Measurements from ENCODE around the gene MSRB2.
"Not testable (repeated sequence)": the region's sequence is repeated elsewhere in the genome, so short reads cannot be mapped to it uniquely, and the experiment has no call there.

Gene MSRB2

DNA sequence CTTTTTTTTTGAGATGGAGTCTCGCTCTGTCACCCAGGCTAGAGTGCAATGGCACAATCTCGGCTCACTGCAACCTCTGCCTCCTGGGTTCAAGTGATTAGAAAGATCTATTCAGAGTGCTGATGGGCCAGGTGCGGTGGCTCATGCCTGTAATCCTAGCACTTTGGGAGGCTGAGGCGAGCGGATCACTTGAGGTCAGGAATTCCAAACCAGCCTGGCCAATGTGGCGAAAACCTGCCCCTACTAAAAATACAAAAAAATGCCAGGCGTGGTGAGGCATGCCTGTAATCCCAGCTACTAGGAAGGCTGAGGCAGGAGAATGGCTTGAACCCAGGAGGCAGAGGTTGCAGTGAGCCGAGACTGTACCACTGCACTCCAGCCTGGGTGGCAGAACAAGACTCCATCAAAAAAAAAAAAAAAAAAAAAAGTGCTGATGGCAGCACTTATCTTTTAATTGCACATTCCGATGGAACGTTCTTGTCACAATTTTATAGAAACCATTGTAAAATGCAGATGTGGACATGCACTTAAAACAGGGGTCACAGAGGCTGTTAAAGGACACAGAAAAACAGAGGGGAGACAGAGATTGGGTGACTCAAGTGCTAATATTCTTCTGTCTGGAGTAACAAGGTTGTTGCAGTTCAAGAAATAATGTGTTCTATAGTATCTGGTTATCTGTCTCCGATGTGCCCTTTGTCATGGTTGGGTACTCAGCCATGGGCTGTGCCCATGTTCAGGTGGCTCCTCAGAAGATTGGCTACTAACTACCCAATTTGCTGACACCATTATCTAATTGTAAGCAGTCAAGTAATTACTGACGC lies 25.1 kb upstream of the MSRB2 start:
- DNase-seq = not testable (repeated sequence)

DNA sequence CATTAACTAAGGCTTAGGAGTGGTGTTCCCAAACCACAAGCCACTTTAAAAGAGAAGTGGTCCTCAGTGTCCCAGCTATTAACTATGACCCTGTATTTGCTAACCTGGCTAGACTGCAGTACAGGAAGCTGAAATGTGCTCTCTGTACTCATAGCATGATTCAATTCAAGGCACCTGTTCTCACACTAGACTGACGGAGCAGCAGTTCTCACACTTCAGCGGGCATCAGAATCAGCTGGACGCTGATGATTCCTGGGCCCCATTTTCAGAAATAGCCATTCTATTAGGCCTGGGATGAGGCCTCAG lies 24.5 kb upstream of the MSRB2 start:
- no peak for DNase-seq

DNA sequence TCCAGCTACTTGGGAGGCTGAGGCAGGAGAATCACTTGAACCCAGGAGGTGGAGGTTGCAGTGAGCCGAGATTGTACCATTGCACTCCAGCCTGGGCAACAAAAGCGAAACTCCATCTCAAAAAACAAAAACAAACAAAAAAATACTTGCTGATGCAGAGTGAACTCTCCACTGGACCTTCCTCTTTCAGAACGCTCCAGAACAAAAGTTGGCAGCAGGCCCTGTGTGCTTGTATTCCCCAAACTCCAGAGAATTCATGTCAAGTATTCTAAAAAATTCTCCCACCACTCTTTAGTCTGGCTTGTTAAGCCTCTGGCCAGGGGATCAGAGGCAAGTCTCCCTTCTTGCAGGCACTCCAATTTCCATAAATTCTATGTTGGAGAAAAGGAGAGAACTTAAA lies 22.8 kb upstream of the MSRB2 start:
- DNase-seq = not testable (repeated sequence)

DNA sequence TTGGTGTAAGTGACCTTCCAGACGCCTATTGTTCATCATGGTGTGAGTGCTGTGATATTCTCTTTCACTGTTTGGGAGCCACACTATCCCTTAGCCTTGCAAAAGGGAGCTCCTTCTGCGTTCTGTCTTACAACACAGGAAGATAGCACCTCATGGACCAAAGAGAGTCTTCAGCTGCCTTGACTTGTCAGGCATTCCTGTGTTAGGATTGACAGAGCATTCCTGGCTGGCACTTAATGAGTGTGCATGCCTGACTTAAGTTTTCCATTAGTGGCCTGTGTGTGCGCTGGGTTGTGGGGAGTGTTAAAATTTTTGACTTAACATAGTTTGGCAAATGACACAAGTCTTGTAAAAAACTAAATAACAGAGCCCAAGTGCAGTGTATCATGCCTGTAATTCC lies 21.9 kb upstream of the MSRB2 start:
- DNase-seq = no peak

DNA sequence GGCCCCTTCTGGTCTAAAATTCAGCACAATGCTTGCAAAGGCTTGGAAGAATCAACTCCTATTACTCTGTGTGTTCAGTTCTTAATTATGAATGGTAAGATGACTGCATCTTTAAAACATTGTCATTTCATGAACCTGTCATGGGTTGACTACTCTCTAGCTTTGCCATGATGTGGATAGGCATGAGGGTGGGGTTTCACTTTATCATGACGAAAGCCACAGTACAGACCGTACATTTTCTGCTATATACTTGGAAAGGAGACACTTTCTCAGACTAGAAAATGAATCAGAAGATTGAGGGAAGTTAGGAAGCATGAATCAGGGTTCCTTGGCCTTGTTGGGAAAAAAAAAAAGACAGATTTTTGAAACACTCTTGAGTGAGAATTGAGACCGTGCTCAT lies 19.7 kb upstream of the MSRB2 start:
- no peak for DNase-seq

DNA sequence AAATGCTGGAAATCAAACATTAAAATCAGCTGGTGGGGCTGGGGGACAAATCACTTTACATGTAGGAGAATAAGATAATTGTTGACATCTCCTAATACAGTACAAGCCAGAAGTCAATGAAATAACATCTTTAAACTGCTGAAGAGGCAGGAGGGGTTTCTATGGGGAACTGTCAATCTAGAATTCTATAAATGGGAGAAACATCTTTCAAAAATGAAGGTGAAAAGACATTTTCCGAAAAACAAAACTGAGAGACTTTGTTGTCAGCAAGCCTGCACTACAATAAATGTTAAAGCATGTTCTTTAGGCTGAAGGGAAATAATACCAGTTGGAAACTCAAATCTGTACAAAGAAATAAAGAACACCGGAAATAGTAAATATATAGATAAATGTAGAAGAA lies 17.3 kb upstream of the MSRB2 start:
- DNase-seq = no peak

DNA sequence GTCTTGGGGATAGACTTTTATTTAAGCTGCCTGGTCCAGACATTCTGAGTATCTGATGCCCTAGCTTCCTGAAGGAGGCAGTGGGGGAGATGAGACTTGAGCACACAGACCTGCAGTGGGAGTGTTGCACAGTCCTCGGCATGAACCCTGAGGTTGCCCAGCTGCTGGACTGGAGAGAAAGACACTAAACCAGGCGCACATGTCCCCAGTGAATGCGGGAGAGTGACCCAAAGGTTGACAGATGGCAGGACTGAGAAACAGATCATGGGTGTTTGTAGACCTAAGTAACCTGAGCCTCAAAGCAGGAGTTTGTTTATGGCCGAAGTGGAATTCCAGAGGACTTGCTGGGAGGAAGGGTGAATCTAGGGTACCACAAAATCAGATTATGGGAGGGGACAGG lies 15.7 kb upstream of the MSRB2 start:
- DNase-seq = no peak

DNA sequence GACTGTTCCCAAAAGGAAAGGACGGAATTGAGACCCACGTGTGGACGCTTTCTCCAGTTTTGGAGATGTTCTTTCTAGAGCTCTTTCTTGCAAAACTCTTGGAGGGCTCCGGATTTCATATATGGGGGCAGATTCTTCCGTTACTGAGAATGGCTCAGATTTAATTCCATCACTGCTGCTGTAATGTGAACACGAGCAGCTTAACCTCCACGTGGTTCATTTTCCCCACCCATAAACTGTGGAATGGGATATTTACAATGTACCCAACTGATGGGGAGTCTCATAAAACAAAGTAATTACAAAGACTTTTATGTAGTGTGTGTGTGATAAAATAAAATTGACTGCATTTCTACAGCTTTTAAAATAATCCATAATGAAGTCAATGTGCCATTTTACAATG lies 15.1 kb upstream of the MSRB2 start:
- DNase-seq = no peak

DNA sequence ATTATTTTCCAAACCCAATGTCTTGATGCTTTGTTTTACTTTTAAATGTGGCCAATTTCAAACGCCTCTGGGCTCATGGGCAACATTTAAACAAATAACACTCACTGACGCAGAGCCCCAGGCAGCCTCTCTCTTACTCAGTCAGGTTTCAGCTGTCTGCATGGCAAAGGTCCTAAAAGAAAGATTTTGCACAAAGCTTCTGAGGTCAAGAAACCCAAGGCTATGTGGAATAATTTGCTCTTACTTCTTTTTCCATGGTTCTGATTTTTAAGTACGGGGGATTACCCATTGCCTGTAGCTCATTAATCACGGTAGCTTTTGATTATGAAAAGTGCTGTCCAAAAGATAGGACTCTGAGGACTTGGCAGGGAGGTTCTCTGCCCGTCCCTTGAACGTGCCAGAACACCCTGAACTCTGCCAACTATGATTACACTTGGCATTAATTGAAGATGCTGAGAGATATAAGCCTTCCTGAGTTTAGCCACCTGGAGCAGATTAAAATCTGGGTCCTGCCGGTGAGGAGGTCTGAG lies 14.1 kb upstream of the MSRB2 start:
- no peak for DNase-seq

DNA sequence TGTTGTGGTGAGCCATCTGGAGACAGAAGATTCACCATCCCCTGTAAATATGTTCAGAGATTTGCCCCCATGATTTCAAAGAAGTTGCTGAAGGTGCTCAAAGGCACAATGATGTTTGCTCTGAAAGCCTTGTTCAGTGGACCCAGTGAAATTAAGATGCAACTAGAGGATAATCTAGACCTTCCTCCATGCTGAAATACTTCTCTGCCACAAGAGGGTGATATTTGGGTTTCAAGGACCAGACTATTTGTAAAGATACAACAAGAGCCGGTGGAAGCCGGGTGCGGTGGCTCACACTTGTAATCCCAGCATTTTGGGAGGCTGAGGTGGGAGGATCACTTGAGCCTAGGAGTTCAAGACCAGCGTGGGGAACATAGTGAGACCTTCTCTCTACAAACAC lies 13.5 kb upstream of the MSRB2 start:
- DNase-seq = no peak

DNA sequence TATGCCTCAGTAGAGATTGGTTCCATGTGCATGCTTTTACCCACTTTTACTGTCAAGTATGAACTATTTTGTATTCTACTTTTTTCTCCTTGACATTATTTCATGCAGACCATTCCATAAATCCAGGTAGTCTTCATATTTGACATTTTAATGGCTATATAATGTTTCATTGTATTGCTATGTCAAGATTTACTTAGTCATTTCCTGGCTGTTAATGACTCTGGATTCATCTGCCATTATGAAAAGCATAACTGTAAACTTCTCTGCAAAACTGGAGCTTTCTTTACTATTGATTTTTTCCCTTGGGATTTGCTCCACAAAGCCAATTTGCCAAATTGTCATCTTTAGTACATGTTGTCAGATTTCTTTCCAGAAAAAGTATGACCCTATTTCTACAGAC lies 6.8 kb upstream of the MSRB2 start:
- no peak for DNase-seq

DNA sequence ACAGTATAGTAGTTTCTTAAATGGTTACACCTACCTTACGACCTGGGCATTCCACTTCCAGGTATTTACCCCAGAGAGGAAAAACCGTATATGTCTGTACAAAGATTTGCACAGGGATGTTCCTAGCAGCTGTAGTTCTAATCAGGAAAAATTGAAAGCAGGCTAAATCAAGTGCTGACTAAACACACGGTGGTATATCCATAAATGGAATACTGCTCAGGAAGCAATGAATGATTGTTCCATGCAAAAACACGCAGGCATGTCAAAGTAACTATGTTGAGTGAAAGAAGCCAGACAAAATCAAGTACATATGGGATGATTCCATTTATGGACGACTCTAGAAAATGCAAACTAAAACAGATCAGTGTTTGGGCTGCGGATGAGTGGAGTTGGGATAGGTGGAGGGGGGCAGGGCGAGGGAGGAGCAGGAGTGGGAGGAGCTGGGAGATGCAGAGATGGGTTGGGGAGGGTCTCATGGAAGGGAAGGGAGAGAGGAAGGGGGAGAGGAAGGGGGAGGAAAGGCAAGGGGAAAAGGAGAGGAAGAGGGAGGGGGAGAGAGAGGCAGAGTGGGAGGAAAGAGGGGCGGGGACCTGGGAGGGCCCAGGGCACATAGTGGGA lies 484 bp upstream of the MSRB2 start:
- no peak for DNase-seq

DNA sequence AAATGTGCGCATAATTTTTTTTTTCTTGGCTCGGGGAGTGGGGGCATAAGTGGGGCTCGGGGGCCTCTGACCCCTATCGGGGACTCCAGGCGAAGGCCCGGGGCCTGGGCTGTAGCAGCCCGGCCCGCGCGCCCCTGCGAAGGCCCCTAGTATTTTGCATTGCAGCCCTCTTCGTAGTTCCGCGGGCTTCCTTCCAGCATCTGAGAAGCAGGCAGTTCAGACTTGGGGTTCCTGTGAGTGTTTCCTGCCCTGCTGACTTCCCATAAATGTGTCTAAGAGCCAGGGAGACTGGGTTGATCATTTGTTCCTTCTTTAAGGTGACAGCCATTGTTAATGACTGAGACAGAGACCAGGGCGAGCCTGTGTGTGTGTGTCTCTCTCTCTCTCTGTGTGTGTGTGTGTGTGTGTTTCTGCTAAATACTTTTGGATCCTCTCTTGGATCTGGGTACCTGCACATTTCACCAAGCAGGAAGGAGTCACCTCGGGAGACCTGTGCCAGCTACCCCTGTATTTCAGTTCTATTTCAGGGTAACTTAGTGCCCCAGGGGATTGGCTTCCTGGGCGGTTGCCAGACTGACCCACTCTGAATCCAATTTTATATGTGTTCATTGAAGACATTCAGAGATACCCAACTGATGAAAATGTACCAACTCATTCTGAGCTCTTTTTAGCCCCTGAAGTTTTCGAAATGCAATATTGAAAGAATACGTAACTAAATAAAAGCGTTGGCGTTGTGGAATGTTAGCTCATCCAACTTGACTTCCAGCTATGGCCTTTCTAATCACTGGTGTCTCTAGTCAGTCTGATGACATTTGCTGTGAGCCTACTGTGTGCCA lies 805 bp downstream of the MSRB2 start:
- peak; percentile 59 for DNase-seq

DNA sequence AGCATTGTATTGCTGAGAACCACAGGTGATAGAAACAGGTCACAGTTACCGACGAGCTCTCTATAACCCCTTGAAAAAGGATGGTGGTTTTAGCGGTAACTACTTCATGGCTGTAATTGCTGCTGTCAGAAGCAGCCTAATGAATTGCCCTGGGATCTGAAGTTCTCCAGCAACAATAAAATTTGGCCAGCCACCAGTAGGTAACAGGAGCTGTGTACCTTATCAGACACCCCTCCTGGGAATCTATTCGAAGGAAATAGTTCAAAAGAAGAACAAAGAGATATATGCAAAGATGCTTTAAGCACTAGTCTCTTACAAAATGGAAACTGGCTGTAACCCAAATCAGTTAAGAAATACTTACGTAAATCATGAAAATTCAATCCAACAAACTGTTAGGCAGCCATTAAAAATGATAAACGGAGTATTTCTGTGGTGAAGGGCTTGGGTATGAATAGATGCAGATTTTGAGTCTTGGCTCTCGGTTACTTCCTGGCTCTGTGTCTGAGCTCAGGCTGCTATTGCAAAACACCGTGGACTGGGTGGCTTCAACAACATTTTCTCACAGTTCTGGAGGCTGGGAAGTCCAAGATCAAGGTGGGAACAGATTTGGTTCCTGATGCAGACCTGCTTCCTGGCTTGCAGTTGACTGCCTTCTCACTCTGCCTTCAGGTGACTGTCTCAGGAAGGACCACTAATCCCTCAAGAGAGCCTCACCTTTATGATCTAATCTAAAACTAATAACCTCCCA lies 1.6 kb downstream of the MSRB2 start:
- no peak for DNase-seq

DNA sequence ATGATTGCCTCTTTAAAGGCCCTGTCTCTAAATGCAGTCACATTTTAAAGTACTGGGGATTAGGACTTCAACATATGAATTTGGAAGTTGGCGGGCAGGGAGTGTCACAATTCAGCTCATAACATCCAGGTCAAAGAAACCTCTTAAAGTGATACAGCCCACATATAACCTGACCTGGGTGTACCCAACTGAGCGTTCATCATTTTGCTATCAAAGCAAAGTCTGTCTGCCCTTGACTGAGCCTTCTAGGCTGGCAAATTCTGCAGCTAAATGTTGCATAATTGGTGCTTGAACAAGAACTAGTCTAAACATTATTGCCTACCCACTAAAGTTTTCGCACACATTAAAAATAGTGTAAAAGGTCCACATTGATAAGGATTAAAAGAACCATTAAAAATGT lies 3.7 kb downstream of the MSRB2 start:
- no peak for DNase-seq

DNA sequence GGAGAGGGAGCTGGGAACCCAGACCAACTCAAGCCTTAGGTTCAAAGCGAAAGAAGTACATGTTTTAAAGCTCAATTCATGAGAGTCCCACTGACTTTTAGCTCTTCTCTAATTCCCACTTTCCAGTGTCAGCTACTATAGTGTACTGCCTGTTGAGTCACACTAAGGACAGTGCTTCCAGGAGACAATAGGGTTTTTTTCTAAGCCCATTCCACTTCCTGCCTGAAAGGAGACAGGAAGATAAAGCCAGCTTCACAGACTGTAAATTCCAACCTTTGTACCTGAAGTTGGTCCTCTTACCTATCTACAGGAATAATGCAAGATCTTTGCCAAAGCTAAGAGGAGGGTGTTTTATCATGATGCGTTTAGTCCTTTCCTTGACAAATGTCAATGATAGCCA lies 4.4 kb downstream of the MSRB2 start:
- DNase-seq = no peak

DNA sequence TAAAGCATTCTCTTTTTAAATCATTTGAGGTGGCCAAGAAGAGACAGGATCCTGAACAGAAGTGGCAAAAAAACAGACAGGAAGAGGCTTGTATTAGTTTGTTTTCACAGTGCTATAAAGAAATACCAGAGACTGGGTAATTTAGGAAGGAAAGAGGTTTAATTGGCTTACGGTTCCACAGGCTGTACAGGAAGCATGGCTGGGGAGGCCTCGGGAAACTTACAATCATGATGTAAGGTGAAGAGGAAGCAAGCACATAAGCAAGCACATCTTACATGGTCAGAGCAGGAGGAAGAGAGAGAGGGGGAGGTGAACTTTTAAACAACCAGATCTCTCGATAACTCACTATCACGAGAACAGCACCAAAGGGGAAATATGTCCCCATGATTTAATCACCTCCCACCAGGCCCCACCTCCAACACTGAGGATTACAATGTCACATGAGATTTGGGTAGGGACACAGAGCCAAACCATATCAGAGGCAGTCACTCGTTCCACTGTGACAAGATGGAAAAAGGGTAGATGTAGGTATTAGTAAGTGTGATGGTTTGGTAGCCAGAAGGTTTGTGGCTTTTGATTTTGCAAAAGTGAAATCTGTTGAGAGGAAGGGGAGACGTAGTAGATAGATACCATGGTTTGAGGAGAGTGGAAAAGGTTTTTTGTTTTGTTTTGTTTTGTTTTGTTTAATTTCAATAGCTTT lies 5.1 kb downstream of the MSRB2 start:
- DNase-seq = no peak

DNA sequence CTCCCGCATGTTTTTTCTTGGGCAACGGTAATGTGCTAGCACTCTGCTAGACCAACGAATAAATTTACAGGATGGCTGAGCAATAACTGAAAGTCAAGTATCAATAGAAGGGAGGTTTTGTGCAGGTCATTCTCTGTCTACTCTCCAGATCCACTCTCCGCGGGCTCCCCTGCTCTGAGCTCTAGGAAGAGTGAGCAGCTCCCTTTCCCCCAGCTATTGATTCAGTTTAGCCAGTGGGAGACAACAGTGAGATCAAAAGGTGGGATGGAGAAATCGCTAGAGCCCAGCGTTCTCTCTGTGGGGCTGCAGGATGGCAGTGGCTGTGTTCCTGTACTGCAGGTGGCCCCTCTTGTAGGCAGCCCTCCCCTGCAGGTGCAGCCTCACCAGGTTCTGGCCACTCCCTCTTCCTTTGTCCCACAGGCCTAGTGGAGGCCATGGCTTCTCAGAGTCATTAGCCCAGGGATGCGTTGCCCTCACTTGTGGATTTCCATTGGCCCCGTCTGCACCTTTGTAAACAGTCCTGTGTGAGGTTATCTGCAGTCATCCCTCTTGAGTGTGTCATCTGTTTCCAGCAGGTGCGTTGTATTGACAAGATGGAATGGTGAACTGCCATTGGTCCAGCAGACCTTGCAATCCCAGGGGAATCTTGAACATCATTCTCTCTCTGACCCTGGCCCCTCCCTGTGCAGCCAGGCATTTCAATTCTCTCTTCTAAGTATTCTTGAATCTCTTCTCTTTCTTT lies 11.1 kb downstream of the MSRB2 start:
- DNase-seq = no peak

DNA sequence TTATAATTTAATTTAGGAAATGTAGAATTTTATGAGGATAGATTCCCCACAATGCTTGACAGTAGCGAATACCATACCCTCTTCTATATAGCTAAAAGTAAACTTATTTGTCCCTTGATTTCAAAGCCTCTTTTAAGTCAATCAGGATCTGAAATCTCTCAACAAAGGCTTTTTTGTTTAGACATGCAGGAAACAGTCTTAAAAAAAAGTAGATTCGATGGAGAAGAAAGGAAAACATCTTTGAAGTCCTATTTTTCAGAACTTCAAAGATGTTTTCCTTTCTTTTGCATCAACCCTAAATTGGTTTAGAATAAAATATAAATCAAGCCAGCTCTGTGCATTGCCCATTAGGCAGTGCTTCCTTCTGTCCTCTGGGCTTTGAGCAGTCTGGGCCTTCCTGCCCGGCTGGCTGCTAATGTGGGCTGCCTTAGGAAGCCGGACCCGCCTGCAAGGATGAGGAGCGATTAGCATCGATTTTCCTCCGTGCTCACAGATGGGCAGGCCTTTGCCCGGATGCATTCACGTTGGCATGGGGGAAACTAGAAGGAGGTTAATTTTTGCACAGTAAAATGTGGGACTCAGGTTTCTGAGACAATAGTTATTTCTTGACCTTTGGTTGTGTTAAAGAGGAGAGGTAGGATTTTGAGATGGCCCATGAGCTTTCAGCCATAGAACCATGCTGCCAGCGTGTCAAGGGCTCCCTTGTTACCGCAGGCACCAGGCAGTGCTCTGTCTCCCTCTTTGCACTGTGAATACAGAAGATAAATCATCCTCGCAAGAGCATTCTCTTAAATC lies 15.5 kb downstream of the MSRB2 start:
- no peak for DNase-seq

DNA sequence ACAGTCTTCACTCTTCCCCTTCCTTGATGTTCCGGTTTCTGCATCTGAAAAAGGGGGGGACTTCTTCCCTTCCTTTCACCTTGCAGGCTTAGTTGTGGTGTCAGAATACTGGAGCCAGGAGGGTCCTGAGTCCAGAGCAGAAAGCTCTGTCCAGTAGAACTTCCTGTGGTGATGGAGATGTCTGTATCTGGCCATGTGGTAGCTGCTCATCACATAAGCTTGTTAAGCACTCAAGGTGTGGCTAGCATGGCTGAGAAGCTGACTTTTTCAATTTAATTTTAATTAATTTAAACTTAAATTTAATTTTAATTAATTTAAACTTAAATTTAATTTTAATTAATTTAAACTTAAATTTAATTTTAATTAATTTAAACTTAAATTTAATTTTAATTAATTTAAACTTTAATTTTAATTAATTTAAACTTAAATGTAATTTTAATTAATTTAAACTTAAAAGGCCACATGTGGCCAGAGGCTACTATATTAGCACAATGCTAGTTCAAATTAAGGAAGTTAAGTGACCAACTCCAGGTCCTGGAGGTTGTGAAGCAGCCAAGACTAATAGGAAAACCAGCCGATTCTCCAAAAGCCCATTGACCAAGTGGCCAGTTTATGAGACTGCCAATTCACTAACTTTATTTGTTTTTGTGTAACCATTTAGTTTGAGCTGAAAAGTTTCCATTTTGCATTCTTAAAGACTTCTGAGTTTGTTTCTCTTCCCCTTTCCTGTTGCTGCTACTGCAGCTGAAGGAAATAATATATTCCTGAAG lies 16.3 kb downstream of the MSRB2 start:
- no peak for DNase-seq

Data from CD4-positive, alpha-beta T cell treated with Interferon gamma for 1 hour (primary cell).